HG03108 (cell line): ENCODE results near the gene KLHL18.
"Not testable (repeated sequence)": the region's sequence is repeated elsewhere in the genome, so short reads cannot be mapped to it uniquely, and the experiment has no call there.

Source experiments
- ATAC-seq: cut with Tn5 transposase; IDR thresholded peaks from one replicate; pipeline ENCODE4 v1.9.1; 2021; ENCODE audit warnings: moderate library complexity; ENCODE audit not compliant: unreplicated experiment

KLHL18 gene

GRCh38 chr3:47273564-47273963, 9.2 kb upstream of the KLHL18 start:
- ATAC-seq = no peak

- ATAC-seq = no peak
Observed at GRCh38 chr3:47274652-47275051, 8.1 kb upstream of the KLHL18 start.

- ATAC-seq = no peak
Observed at GRCh38 chr3:47276558-47276957, 6.2 kb upstream of the KLHL18 start.

GRCh38 chr3:47280519-47280918, 2.2 kb upstream of the KLHL18 start:
- no peak for ATAC-seq

GRCh38 chr3:47283193-47283537, 421 bp downstream of the KLHL18 start:
- no peak for ATAC-seq

GRCh38 chr3:47283591-47284364, 1.0 kb downstream of the KLHL18 start:
- ATAC-seq = no peak

- ATAC-seq = no peak
Observed at GRCh38 chr3:47288966-47289910, 6.5 kb downstream of the KLHL18 start.

- no peak for ATAC-seq
Observed at GRCh38 chr3:47291158-47291753, 8.5 kb downstream of the KLHL18 start.

- ATAC-seq = not testable (repeated sequence)
Observed at GRCh38 chr3:47291754-47292420, 9.1 kb downstream of the KLHL18 start.

- ATAC-seq = no peak
Observed at GRCh38 chr3:47293822-47294221, 11.1 kb downstream of the KLHL18 start.

GRCh38 chr3:47294392-47294791, 11.6 kb downstream of the KLHL18 start:
- ATAC-seq = no peak

GRCh38 chr3:47295322-47295721, 12.6 kb downstream of the KLHL18 start:
- ATAC-seq = no peak

GRCh38 chr3:47295976-47296375, 13.2 kb downstream of the KLHL18 start:
- no peak for ATAC-seq

- no peak for ATAC-seq
Observed at GRCh38 chr3:47296562-47297302, 14.0 kb downstream of the KLHL18 start.

- ATAC-seq = no peak
Observed at GRCh38 chr3:47298439-47298838, 15.7 kb downstream of the KLHL18 start.

GRCh38 chr3:47299381-47300318, 16.9 kb downstream of the KLHL18 start:
- no peak for ATAC-seq

- no peak for ATAC-seq
Observed at GRCh38 chr3:47301456-47301855, 18.7 kb downstream of the KLHL18 start.

- ATAC-seq = no peak
Observed at GRCh38 chr3:47306022-47306421, 23.3 kb downstream of the KLHL18 start.

GRCh38 chr3:47309231-47309630, 26.5 kb downstream of the KLHL18 start:
- not testable (repeated sequence) for ATAC-seq
